GM10248 (cell line): ENCODE results near the gene GIT2.

ENCODE experiments used
- CTCF ChIA-PET: fragments of 300-600 bp; sonication (Branson Sonifier 250); formaldehyde crosslinking; extraction: SDS; loops from one replicate; lab custom pipeline; 2021; ENCODE audit warnings: antibody characterized with exemption; lab: Yijun Ruan, JAX
- POLR2A ChIA-PET: fragments of 350-650 bp; sonication (Branson Sonifier 250); formaldehyde crosslinking; extraction: SDS; loops from one replicate; lab custom pipeline; 2020; ENCODE audit warnings: antibody characterized with exemption; lab: Yijun Ruan, JAX
- DNase-seq: peaks from one replicate; pipeline ENCODE4 v3.0.0; 2012; ENCODE audit errors: extremely low spot score
- CTCF ChIP-seq: IDR thresholded peaks from 2 replicates; pipeline ENCODE4 v1.5.1; 2012; ENCODE audit warnings: mild to moderate bottlenecking, low read depth; ENCODE audit errors: extremely low read depth, missing control alignments, control extremely low read depth

GIT2 gene

DNA sequence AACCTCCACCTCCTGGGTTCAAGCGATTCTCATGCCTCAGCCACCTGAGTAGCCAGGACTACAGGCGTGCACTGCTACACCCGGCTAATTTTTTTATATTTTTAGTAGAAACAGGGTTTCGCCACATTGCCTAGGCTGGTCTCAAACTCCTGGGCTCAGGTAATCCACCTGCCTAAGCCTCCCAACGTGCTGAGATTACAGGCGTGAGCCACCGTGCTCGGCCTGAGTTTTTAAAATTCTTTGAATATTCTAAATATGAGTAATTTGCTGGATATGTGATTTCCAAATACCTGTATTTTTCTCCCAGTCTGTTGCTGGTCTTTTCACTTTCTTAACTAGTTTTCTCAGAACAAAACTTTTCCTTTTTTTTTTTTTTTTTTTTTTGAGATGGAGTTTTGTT, 27.4 kb downstream of the GIT2 start:
- POLR2A ChIA-PET = no interaction called here
- CTCF ChIA-PET = no interaction called here
- TF ChIP-seq CTCF = no peak
- DNase-seq = no peak

- TF ChIP-seq CTCF = no peak
- POLR2A ChIA-PET = no interaction called here
- CTCF ChIA-PET = interaction anchor here (1.0 kb wide), 1 partner anchor 371 kb away, joined by 3 read pairs; no protein-coding TSS in a partner anchor
- DNase-seq = no peak
Observed at GRCh38 chr12:109968032-109968420, 28.1 kb downstream of the GIT2 start.

DNA sequence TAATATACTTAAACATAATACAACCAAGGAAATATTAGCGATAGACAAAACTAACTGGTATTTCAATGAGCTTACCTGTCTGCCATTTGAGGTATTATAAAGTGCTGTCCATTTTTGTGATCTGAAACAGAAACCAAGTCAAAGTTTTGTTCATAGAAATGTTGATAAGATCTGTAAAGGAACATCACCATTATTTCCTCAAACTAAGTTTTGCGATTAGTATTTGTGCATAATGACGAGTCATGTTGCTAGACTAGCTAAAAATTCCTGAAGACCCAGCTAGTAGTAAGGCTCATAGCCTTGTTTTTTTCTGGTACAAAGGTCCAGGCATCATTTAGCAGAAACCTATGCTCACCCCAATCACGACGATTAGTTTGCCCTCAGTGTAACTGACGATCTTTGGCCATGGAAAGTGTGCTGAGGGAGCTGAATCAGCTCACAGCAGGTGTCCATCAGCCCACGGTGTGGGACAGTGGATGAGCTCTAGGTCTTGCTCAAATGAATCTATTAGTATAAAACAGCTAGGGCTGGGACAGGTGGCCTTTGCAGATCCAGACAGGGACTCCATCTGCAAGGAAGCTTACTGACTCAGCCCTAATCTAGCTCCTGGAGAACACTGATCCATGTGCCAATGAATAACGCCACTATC, 28.7 kb downstream of the GIT2 start:
- DNase-seq = no peak
- ChIA-PET POLR2A (interaction anchor here (0.6 kb wide), 1 partner anchor 464 kb away, joined by 4 read pairs; no protein-coding TSS in a partner anchor), CTCF (interaction anchor here (1.0 to 1.4 kb wide), 2 partner anchors 24 to 370 kb away, joined by 3 read pairs; no protein-coding TSS in a partner anchor)
- no peak for TF ChIP-seq CTCF

- ChIA-PET POLR2A (no interaction called here), CTCF (interaction anchor here (1.4 kb wide), 1 partner anchor 25 kb away, joined by 3 read pairs; no protein-coding TSS in a partner anchor)
- TF ChIP-seq CTCF = no peak
- DNase-seq = no peak
Observed at GRCh38 chr12:109966546-109966945, 29.6 kb downstream of the GIT2 start.

GRCh38 chr12:109963743-109964429, 32.3 kb downstream of the GIT2 start:
- TF ChIP-seq CTCF = no peak
- DNase-seq = no peak
- ChIA-PET CTCF (interaction anchor here (2.1 kb wide), 1 partner anchor 13 kb away, joined by 6 read pairs; no protein-coding TSS in a partner anchor), POLR2A (no interaction called here)

DNA sequence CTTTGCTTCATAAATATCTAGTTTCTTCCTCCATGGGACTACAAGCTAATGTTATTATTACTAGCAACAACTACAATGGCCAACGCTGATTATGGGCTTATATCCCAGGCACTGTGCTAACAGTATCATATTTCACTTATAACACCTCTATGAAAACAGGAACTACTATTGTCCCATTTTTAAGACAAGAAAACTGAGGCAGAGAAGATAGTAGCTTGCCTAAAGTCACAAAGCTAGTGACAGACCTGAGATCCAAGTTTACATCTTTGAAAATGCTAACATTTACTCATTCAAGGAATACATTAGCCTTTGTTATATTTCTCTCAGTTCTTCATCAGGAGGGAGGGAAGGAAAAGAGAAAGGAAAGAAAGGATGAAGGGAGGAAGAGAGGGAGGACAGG, 32.8 kb downstream of the GIT2 start:
- no peak for DNase-seq
- ChIA-PET POLR2A (no interaction called here), CTCF (interaction anchor here (2.1 kb wide), 1 partner anchor 14 kb away, joined by 6 read pairs; no protein-coding TSS in a partner anchor)
- TF ChIP-seq CTCF = no peak
